Adrenal gland (tissue), 5 donors: ENCODE data around the gene PFKP.

Experiments used
- CTCF ChIP-seq, 6 experiments: fragments of 450-650 bp in 4 of 6; fragments of 200-600 bp in 2 of 6; sonication (generic) in 1 of 6; IDR thresholded peaks; 1 replicate in 5 of 6; 2 replicates in 1 of 6; pipeline versions ENCODE4 v1.5.1 to v1.8.0; 2016 to 2021; ENCODE audit warnings: antibody characterized with exemption in 6 of 6, mild to moderate bottlenecking in 2 of 6, moderate library complexity in 1 of 6
- POLR2A ChIP-seq, 2 donors: fragments of 450-650 bp; IDR thresholded peaks; one replicate each; pipeline ENCODE4 v1.6.1; 2017; ENCODE audit warnings: antibody characterized with exemption in 2 of 2, mild to moderate bottlenecking in 2 of 2, moderate library complexity in 1 of 2
- donor health status: DM: no; HTN: no; CAD: no.

GRCh38 chr10:3110782-3111620, 43.7 kb downstream of the PFKP start:
- TF ChIP-seq POLR2A (IDR thresholded peaks at IDR 0.05) (no peak), CTCF (IDR thresholded peaks at IDR 0.05) (no peak)
